GM12878 (cell line): Measurements from ENCODE around the gene PARP1. TPM values are rescaled to one million over a fixed set of nuclear protein-coding genes. Genes with fewer than 3 reads are reported as not detected.
A peak's percentile ranks its signal among the peaks of the same experiment; 100 is the strongest.

Source experiments
- ATAC-seq: fragments of 200-7000 bp; cut with Tn5 transposase; 3 replicates; pipeline ENCODE4 v1.9.1; 2020; ENCODE audit warnings: mild to moderate bottlenecking, moderate library complexity
- BruUV-seq: library from RNA; stranded (reverse); fragments of 400-500 nt; replicated peaks from 2 replicates; lab custom pipeline; 2021; lab: Mats Ljungman, UMichigan
- CTCF ChIA-PET: fragments of 300-600 bp; sonication (Branson Sonifier 250); formaldehyde crosslinking; extraction: SDS; loops from one replicate; lab custom pipeline; 2021; ENCODE audit warnings: inconsistent platforms; lab: Yijun Ruan, JAX
- POLR2A ChIA-PET: fragments of 350-600 bp; formaldehyde crosslinking; extraction: SDS; loops from one replicate; lab custom pipeline; 2021; ENCODE audit warnings: inconsistent platforms; lab: Charles Lee
- RAD21 ChIA-PET: fragments of 300-600 bp; sonication (Branson Sonifier 250); formaldehyde crosslinking; loops from one replicate; lab custom pipeline; 2023; ENCODE audit warnings: antibody characterized with exemption; ENCODE audit not compliant: unreplicated experiment; lab: Charles Lee
- SMC1A ChIA-PET: fragments of 300-600 bp; sonication (Branson Sonifier 250); formaldehyde crosslinking; loops from one replicate; lab custom pipeline; 2023; ENCODE audit not compliant: unreplicated experiment, uncharacterized antibody; lab: Charles Lee
- DNase-seq: peaks from one replicate; pipeline ENCODE4 v3.0.0-alpha.2; 2011; ENCODE audit warnings: low read depth, low spot score
- FAIRE-seq: peaks from 3 replicates; lab custom pipeline; 2011; peaks lifted over from hg19 to GRCh38; lab: Jason Lieb, UNC
- H2AFZ ChIP-seq: 2 replicates; pipeline ENCODE4 v1.6.0; 2011; ENCODE audit warnings: low read depth, low read length, control low read depth; ENCODE audit not compliant: control insufficient read depth
- H3K27ac ChIP-seq: 2 replicates; pipeline ENCODE4 v1.5.1; 2011; ENCODE audit warnings: control low read depth; ENCODE audit not compliant: control insufficient read depth, insufficient read depth
- H3K27me3 ChIP-seq, 2 experiments: replicated peaks in 1 of 2; 2 replicates each; pipeline versions ENCODE4 v1.6.0 to v1.6.1; 2011; ENCODE audit warnings: low read length in 1 of 2; ENCODE audit not compliant: control insufficient read depth in 2 of 2, insufficient read depth in 2 of 2
- H3K36me3 ChIP-seq, 2 experiments: 2 replicates each; pipeline ENCODE4 v1.5.1; 2011; ENCODE audit warnings: low read length in 1 of 2; ENCODE audit not compliant: control insufficient read depth in 2 of 2, insufficient read depth in 2 of 2
- H3K4me1 ChIP-seq: 2 replicates; pipeline ENCODE4 v1.6.1; 2011; ENCODE audit warnings: mild to moderate bottlenecking, low read length, moderate library complexity, mixed read lengths; ENCODE audit not compliant: control insufficient read depth, insufficient read depth
- H3K4me2 ChIP-seq: 2 replicates; pipeline ENCODE4 v1.6.0; 2011; ENCODE audit warnings: control low read depth; ENCODE audit not compliant: control insufficient read depth, insufficient read depth
- H3K4me3 ChIP-seq: fragments of 200-600 bp; sonication (generic); 2 replicates; pipeline ENCODE4 v1.5.1; 2016
- H3K79me2 ChIP-seq: 2 replicates; pipeline ENCODE4 v1.6.0; 2011; ENCODE audit warnings: low read length; ENCODE audit not compliant: control insufficient read depth, insufficient read depth
- H3K9ac ChIP-seq: 2 replicates; pipeline ENCODE4 v1.8.0; 2011; ENCODE audit warnings: low read length, control low read depth, mixed read lengths; ENCODE audit not compliant: control insufficient read depth, insufficient read depth
- H3K9me3 ChIP-seq: replicated peaks from 3 replicates; pipeline ENCODE4 v1.5.1; 2011; ENCODE audit warnings: mild to moderate bottlenecking, low read length; ENCODE audit not compliant: control insufficient read depth, insufficient read depth
- H4K20me1 ChIP-seq: 2 replicates; pipeline ENCODE4 v1.6.0; 2011; ENCODE audit not compliant: control insufficient read depth, insufficient read depth
- BCL11A ChIP-seq: IDR thresholded peaks from 2 replicates; pipeline ENCODE4 v1.6.1; 2011; ENCODE audit warnings: low read depth, low read length
- EED ChIP-seq: sonication (generic); IDR thresholded peaks from 2 replicates; pipeline ENCODE4 v1.6.1; 2016; ENCODE audit warnings: antibody characterized with exemption, low read depth
- KAT2A ChIP-seq: conservative IDR thresholded peaks from 2 replicates; pipeline ENCODE4 v1.6.1; 2011; ENCODE audit warnings: low read depth, low read length; ENCODE audit not compliant: control insufficient read depth
- LARP7 ChIP-seq: fragments of 450-650 bp; IDR thresholded peaks from 2 replicates; pipeline ENCODE4 v1.6.1; 2017; ENCODE audit warnings: mild to moderate bottlenecking
- NBN ChIP-seq: fragments of 450-650 bp; IDR thresholded peaks from 2 replicates; pipeline ENCODE4 v1.6.1; 2016
- RAD21 ChIP-seq: IDR thresholded peaks from 2 replicates; pipeline ENCODE4 v1.6.1; 2011; ENCODE audit warnings: mild to moderate bottlenecking, low read depth, low read length, moderate library complexity; ENCODE audit not compliant: insufficient read depth
- RUNX3 ChIP-seq: IDR thresholded peaks from 2 replicates; pipeline ENCODE4 v1.6.1; 2012; ENCODE audit warnings: low read length, inconsistent platforms
- SMAD5 ChIP-seq: IDR thresholded peaks from 2 replicates; pipeline ENCODE4 v1.6.1; 2016; ENCODE audit warnings: antibody characterized with exemption, low read depth
- SRF ChIP-seq, 2 experiments: IDR thresholded peaks; 2 replicates each; pipeline ENCODE4 v1.6.1; 2011; ENCODE audit warnings: low read depth in 2 of 2, low read length in 2 of 2, mild to moderate bottlenecking in 1 of 2, moderate library complexity in 1 of 2
- WRNIP1 ChIP-seq: IDR thresholded peaks from 2 replicates; pipeline ENCODE4 v1.6.1; 2011; ENCODE audit warnings: low read depth, low read length, improper control_type of control experiment, borderline replicate concordance
- ZZZ3 ChIP-seq: IDR thresholded peaks from 2 replicates; pipeline ENCODE4 v1.6.1; 2011; ENCODE audit warnings: low read depth; ENCODE audit not compliant: control insufficient read depth, insufficient read length
- WGBS: methylation state at CpG from one replicate; pipeline ENCODE4 v1.1.6; 2016; ENCODE audit warnings: low lambda C conversion rate; ENCODE audit not compliant: insufficient replicate concordance, insufficient coverage; ENCODE audit errors: missing lambda C conversion rate; 5-methylcytosine and 5-hydroxymethylcytosine counted together
- in situ Hi-C: fragments of 300-500 bp; cut with MboI; formaldehyde crosslinking; loops from 9 replicates; pipeline ENCODE4 v1.14.3; 2018; ENCODE audit warnings: mixed read lengths
- intact Hi-C: fragments of 100-400 bp; cut with micrococcal nuclease; formaldehyde crosslinking; loops from one replicate; pipeline ENCODE4 v1.14.2; 2022; ENCODE audit not compliant: unreplicated experiment
- polyA plus RNA-seq, 11 experiments: library from polyadenylated mRNA; depleted of rRNA in 4 of 11; unstranded in 6 of 11; stranded (reverse) in 5 of 11; fragments of >200 nt; fragmentation: Nextera tagmentation in 4 of 11; fragmentation: Illumina TruSeq in 1 of 11; extraction: Ambion mirVana in 4 of 11; extraction: Trizol in 1 of 11; gene quantifications; 1 replicate in 1 of 11; 2 replicates in 10 of 11; pipeline versions ENCODE4 v1.2.1 to v1.2.3, GENCODE V29; 2011 to 2016; ENCODE audit warnings: inconsistent platforms in 2 of 11, missing spikeins in 2 of 11, low read depth in 1 of 11
- total RNA-seq, 4 experiments: library from RNA; depleted of rRNA in 3 of 4; stranded (reverse); fragments of >200 nt in 3 of 4; fragmentation: Illumina TruSeq in 1 of 4; extraction: Trizol in 1 of 4; gene quantifications; 2 replicates each; pipeline versions ENCODE4 v1.2.1 to v1.2.3, GENCODE V29; 2013 to 2021
- TF ChIP-seq, protein P1 (sequence below): IDR thresholded peaks from 2 replicates; pipeline ENCODE4 v1.6.1; 2012; ENCODE audit warnings: improper control_type of control experiment, low read depth, low read length; ENCODE audit not compliant: insufficient replicate concordance
- TF ChIP-seq, protein P2 (sequence below): fragments of 450-650 bp; IDR thresholded peaks from 2 replicates; pipeline ENCODE4 v1.6.1; 2016; ENCODE audit warnings: mild to moderate bottlenecking
- TF ChIP-seq, protein P3 (sequence below): IDR thresholded peaks from 2 replicates; pipeline ENCODE4 v1.6.1; 2011; ENCODE audit warnings: mild to moderate bottlenecking, low read depth, low read length, moderate library complexity; ENCODE audit not compliant: insufficient replicate concordance

Gene PARP1
- total and polyA plus RNA-seq, 10 of the 15 experiments (the other 5 are each of a cell fraction or from before 2014, with no cell fraction given) = 113 to 287 (median 265) TPM

DNA sequence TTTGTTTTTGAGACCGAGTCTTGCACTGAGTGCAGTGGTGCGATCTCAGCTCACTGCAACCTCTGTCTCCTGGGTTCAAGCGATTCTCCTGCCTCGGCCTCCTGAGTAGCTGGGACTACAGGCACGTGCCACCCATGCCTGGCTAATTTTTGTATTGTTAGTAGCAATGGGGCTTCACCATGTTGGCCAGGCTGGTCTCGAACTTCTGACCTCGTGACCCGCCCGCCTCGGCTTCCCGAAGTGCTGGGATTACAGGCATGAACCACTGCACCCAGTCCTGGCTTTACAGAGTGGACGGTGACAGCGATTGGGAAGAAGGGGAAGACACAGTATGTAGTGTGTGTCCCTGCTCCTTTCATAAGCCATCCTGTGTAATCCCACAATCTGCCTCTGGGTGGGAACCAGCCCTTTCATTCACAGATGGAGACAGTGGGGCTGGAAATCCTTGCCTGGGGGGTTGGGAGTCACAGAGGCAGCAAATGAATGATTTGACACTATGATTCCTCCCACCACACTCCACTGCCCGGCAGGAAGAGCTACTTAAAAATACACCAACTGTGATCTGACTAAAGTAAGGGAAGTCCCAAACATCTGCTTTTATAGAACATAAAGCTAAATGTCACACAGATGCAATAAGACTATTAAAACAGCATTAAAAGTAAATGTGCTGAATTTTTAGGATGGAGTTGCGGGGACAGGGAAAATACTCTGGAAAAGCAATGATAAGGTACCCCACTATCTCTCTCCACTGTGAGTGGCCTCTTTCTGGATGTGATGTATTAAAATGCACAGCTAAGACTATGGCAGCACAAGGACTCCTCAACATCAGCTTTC is 4.5 kb downstream of the PARP1 start:
- H3K9me3 ChIP-seq = no peaks in the 10 kb centered on the region
- peak overlapping the region; percentile 86 for H3K4me3 ChIP-seq
- ATAC-seq (peak; percentile 11; the same call in 2 of the 3 replicates), DNase-seq (no peak), FAIRE-seq (peak; percentile 68)
- peaks cover 15 to 16% of the 10 kb centered on the region in 2 experiments for H3K36me3 ChIP-seq
- ChIA-PET SMC1A (interaction anchor here (0.6 to 1.3 kb wide), 7 partner anchors 10 to 1288 kb away, joined by 3 to 4 read pairs (median 3); no protein-coding TSS in a partner anchor), RAD21 (interaction anchor here (0.8 to 3.9 kb wide), 8 partner anchors 22 to 278 kb away, joined by 3 to 16 read pairs (median 4); partner anchors contain the start of gene LIN9), POLR2A (interaction anchor here (0.5 kb wide), 2 partner anchors 57 to 962 kb away, joined by 4 to 7 read pairs; no protein-coding TSS in a partner anchor), CTCF (interaction anchor here (0.6 to 1.6 kb wide), 10 partner anchors 9 to 223 kb away, joined by 3 to 6 read pairs (median 3); partner anchors contain the start of gene STUM)
- H3K27me3 ChIP-seq = no peaks in the 10 kb centered on the region
- H2AFZ ChIP-seq = no peak overlapping the region
- intact Hi-C loops = loop anchor here (10.0 kb wide), 1 partner anchor 331 kb away; the partner anchor contains the start of gene ITPKB
- no TSS peak for BruUV-seq
- in situ Hi-C loops = no loop called here
- H3K4me2 ChIP-seq = peak overlapping the region; percentile 93
- H3K9ac ChIP-seq = no peak overlapping the region
- H3K79me2 ChIP-seq = peaks cover 78% of the 10 kb centered on the region
- H3K27ac ChIP-seq = peak overlapping the region; percentile 41
- H3K4me1 ChIP-seq = peaks cover 23% of the 10 kb centered on the region
- 7% methylated on average over 15 of the region's 15 CpGs for WGBS
- no peaks in the 10 kb centered on the region for H4K20me1 ChIP-seq
- TF ChIP-seq KAT2A = no peak
- TF ChIP-seq SRF (IDR thresholded peaks at IDR 0.05; ENCODE audit: low read depth in 2 of 2, low read length in 2 of 2) = no peak
- TF ChIP-seq RUNX3 = 0 out of 2 replicates have a peak, but pooled peaks have one; percentile 37
- TF ChIP-seq WRNIP1 = no peak
- TF ChIP-seq, protein P1, sequence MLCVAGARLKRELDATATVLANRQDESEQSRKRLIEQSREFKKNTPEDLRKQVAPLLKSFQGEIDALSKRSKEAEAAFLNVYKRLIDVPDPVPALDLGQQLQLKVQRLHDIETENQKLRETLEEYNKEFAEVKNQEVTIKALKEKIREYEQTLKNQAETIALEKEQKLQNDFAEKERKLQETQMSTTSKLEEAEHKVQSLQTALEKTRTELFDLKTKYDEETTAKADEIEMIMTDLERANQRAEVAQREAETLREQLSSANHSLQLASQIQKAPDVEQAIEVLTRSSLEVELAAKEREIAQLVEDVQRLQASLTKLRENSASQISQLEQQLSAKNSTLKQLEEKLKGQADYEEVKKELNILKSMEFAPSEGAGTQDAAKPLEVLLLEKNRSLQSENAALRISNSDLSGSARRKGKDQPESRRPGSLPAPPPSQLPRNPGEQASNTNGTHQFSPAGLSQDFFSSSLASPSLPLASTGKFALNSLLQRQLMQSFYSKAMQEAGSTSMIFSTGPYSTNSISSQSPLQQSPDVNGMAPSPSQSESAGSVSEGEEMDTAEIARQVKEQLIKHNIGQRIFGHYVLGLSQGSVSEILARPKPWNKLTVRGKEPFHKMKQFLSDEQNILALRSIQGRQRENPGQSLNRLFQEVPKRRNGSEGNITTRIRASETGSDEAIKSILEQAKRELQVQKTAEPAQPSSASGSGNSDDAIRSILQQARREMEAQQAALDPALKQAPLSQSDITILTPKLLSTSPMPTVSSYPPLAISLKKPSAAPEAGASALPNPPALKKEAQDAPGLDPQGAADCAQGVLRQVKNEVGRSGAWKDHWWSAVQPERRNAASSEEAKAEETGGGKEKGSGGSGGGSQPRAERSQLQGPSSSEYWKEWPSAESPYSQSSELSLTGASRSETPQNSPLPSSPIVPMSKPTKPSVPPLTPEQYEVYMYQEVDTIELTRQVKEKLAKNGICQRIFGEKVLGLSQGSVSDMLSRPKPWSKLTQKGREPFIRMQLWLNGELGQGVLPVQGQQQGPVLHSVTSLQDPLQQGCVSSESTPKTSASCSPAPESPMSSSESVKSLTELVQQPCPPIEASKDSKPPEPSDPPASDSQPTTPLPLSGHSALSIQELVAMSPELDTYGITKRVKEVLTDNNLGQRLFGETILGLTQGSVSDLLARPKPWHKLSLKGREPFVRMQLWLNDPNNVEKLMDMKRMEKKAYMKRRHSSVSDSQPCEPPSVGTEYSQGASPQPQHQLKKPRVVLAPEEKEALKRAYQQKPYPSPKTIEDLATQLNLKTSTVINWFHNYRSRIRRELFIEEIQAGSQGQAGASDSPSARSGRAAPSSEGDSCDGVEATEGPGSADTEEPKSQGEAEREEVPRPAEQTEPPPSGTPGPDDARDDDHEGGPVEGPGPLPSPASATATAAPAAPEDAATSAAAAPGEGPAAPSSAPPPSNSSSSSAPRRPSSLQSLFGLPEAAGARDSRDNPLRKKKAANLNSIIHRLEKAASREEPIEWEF = no peak
- TF ChIP-seq LARP7 = no peak
- TF ChIP-seq, protein P2, sequence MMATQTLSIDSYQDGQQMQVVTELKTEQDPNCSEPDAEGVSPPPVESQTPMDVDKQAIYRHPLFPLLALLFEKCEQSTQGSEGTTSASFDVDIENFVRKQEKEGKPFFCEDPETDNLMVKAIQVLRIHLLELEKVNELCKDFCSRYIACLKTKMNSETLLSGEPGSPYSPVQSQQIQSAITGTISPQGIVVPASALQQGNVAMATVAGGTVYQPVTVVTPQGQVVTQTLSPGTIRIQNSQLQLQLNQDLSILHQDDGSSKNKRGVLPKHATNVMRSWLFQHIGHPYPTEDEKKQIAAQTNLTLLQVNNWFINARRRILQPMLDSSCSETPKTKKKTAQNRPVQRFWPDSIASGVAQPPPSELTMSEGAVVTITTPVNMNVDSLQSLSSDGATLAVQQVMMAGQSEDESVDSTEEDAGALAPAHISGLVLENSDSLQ = no peak
- peak; percentile 41 for TF ChIP-seq RAD21
- TF ChIP-seq SMAD5 = no peak
- peak; percentile 58; the same call in 1 of the 2 replicates for TF ChIP-seq EED
- TF ChIP-seq, protein P3, sequence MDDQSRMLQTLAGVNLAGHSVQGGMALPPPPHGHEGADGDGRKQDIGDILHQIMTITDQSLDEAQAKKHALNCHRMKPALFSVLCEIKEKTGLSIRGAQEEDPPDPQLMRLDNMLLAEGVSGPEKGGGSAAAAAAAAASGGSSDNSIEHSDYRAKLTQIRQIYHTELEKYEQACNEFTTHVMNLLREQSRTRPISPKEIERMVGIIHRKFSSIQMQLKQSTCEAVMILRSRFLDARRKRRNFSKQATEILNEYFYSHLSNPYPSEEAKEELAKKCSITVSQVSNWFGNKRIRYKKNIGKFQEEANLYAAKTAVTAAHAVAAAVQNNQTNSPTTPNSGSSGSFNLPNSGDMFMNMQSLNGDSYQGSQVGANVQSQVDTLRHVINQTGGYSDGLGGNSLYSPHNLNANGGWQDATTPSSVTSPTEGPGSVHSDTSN = no peak
- no peak for TF ChIP-seq ZZZ3
- TF ChIP-seq NBN = no peak
- TF ChIP-seq BCL11A = no peak
